GM23338 (cell line): Measurements from ENCODE around the gene FOXK2. TPM values are rescaled to one million over a fixed set of nuclear protein-coding genes. Genes with fewer than 3 reads are reported as not detected.
A peak's percentile ranks its signal among the peaks of the same experiment; 100 is the strongest.

ENCODE experiments used
- ATAC-seq: fragments of 200-7000 bp; cut with Tn5 transposase; 3 replicates; pipeline ENCODE4 v1.9.1; 2020
- DNase-seq: peaks from one replicate; pipeline ENCODE4 v3.0.0-alpha.2; 2015; ENCODE audit warnings: low spot score
- H2AFZ ChIP-seq: fragments of 200-600 bp; sonication (generic); 2 replicates; pipeline ENCODE4 v1.8.0; 2016; ENCODE audit warnings: antibody characterized with exemption, mild to moderate bottlenecking, moderate library complexity
- H3F3A ChIP-seq: fragments of 200-600 bp; sonication (generic); replicated peaks from 2 replicates; pipeline ENCODE4 v1.8.0; 2017; ENCODE audit warnings: antibody characterized with exemption, mixed run types, low read depth
- H3K27ac ChIP-seq: fragments of 200-600 bp; sonication (generic); 2 replicates; pipeline ENCODE4 v1.6.1; 2016; ENCODE audit warnings: low read depth
- H3K27me3 ChIP-seq: fragments of 200-600 bp; sonication (generic); 2 replicates; pipeline ENCODE4 v1.8.0; 2016; ENCODE audit warnings: mild to moderate bottlenecking, mixed run types, moderate library complexity; ENCODE audit not compliant: insufficient read depth
- H3K36me3 ChIP-seq: fragments of 200-600 bp; sonication (generic); 2 replicates; pipeline ENCODE4 v1.8.0; 2016; ENCODE audit warnings: mild to moderate bottlenecking; ENCODE audit not compliant: insufficient read depth
- H3K4me1 ChIP-seq: fragments of 200-600 bp; sonication (generic); 2 replicates; pipeline ENCODE4 v1.8.0; 2016; ENCODE audit warnings: mild to moderate bottlenecking, moderate library complexity; ENCODE audit not compliant: insufficient read depth
- H3K4me2 ChIP-seq: fragments of 200-600 bp; sonication (generic); 2 replicates; pipeline ENCODE4 v1.7.1; 2017; ENCODE audit warnings: mixed run types
- H3K4me3 ChIP-seq: fragments of 200-600 bp; sonication (generic); 2 replicates; pipeline ENCODE4 v1.6.1; 2016; ENCODE audit warnings: mixed run types
- H3K79me2 ChIP-seq: fragments of 200-600 bp; sonication (generic); replicated peaks from 2 replicates; pipeline ENCODE4 v1.8.0; 2017; ENCODE audit warnings: mild to moderate bottlenecking; ENCODE audit not compliant: insufficient read depth
- H3K9me2 ChIP-seq: fragments of 200-600 bp; sonication (generic); 2 replicates; pipeline ENCODE4 v1.8.0; 2017; ENCODE audit not compliant: insufficient read depth
- H4K20me1 ChIP-seq: fragments of 200-600 bp; sonication (generic); replicated peaks from 2 replicates; pipeline ENCODE4 v1.8.0; 2017; ENCODE audit warnings: mild to moderate bottlenecking; ENCODE audit not compliant: insufficient read depth
- H3K27ac Mint-ChIP-seq: 2 replicates; pipeline ENCODE4 v1.8.0; 2020; ENCODE audit warnings: inconsistent platforms, mild to moderate bottlenecking, moderate library complexity, mixed read lengths
- H3K27me3 Mint-ChIP-seq: 3 replicates; pipeline ENCODE4 v1.8.0; 2022; ENCODE audit warnings: low read depth, mild to moderate bottlenecking, moderate library complexity, mixed read lengths, inconsistent platforms; ENCODE audit not compliant: insufficient read depth, poor library complexity
- H3K36me3 Mint-ChIP-seq: 3 replicates; pipeline ENCODE4 v1.8.0; 2021; ENCODE audit warnings: low read depth, mild to moderate bottlenecking, inconsistent platforms, moderate library complexity, mixed read lengths
- H3K4me1 Mint-ChIP-seq: 3 replicates; pipeline ENCODE4 v1.8.0; 2020; ENCODE audit warnings: mild to moderate bottlenecking, inconsistent platforms, mixed read lengths
- H3K4me3 Mint-ChIP-seq: 3 replicates; pipeline ENCODE4 v1.8.0; 2021; ENCODE audit warnings: moderate library complexity, mild to moderate bottlenecking, inconsistent platforms, mixed read lengths
- H3K9me3 Mint-ChIP-seq: 3 replicates; pipeline ENCODE4 v1.8.0; 2020; ENCODE audit warnings: moderate library complexity, mild to moderate bottlenecking, inconsistent platforms, mixed read lengths
- ETS1 ChIP-seq: IDR thresholded peaks from 2 replicates; pipeline ENCODE4 v1.6.1; 2016; ENCODE audit warnings: antibody characterized with exemption
- EZH2phosphoT487 ChIP-seq: fragments of 200-600 bp; sonication (generic); IDR thresholded peaks from one replicate; pipeline ENCODE4 v1.8.1; 2018; ENCODE audit warnings: antibody characterized with exemption; ENCODE audit not compliant: unreplicated experiment
- JUNB ChIP-seq: IDR thresholded peaks from one replicate; pipeline ENCODE4 v1.6.1; 2016; ENCODE audit warnings: antibody characterized with exemption; ENCODE audit not compliant: unreplicated experiment
- NANOG ChIP-seq: IDR thresholded peaks from 2 replicates; pipeline ENCODE4 v1.6.1; 2016; ENCODE audit warnings: antibody characterized with exemption, borderline replicate concordance
- POLR2AphosphoS5 ChIP-seq: IDR thresholded peaks from 2 replicates; pipeline ENCODE4 v1.6.1; 2016; ENCODE audit warnings: antibody characterized with exemption, low read depth
- REST ChIP-seq: IDR thresholded peaks from one replicate; pipeline ENCODE4 v1.6.1; 2018; ENCODE audit warnings: antibody characterized with exemption; ENCODE audit not compliant: unreplicated experiment
- ZNF114 ChIP-seq: fragments of 250-450 bp; sonication (Bioruptor Pico); IDR thresholded peaks from 2 replicates; pipeline ENCODE4 v1.5.0; 2020; ENCODE audit warnings: mild to moderate bottlenecking, moderate library complexity
- ZNF331 ChIP-seq: fragments of 250-450 bp; sonication (Bioruptor Pico); IDR thresholded peaks from 2 replicates; pipeline ENCODE4 v1.5.0; 2020; ENCODE audit warnings: low read depth, mild to moderate bottlenecking, moderate library complexity
- polyA plus RNA-seq: library from polyadenylated mRNA; unstranded; fragments of >200 nt; fragmentation: Nextera tagmentation; extraction: Ambion mirVana; gene quantifications from 2 replicates; pipeline ENCODE4 v1.2.1, GENCODE V29; 2016
- total RNA-seq: library from RNA; depleted of rRNA; stranded (reverse); fragments of >200 nt; shearing (Covaris generic); gene quantifications from 2 replicates; pipeline ENCODE4 v1.2.3, GENCODE V29; 2014

The FOXK2 gene
- total and polyA plus RNA-seq, 2 experiments from 2014 or later = 12.3 to 66.0 TPM

GRCh38 chr17:82564241-82564640 is 44.7 kb downstream of the FOXK2 start (continued):
- TF ChIP-seq EZH2phosphoT487 = no peak
- no peak for TF ChIP-seq ZNF114 (CRISPR knock-in tag)
- no peak for TF ChIP-seq NANOG

GRCh38 chr17:82565551-82565950 is 46.0 kb downstream of the FOXK2 start:
- Mint-ChIP-seq H3K9me3 (no peaks in the 10 kb centered on the region), H3K36me3 (peaks cover 32% of the 10 kb centered on the region), H3K4me3 (no peak overlapping the region), H3K27ac (no peak overlapping the region), H3K27me3 (peaks cover 11% of the 10 kb centered on the region), H3K4me1 (peaks cover 22% of the 10 kb centered on the region)
- H3K36me3 ChIP-seq = peaks cover 18% of the 10 kb centered on the region
- H3K4me2 ChIP-seq = no peak overlapping the region
- ATAC-seq (no peak), DNase-seq (no peak)
- H3K27ac ChIP-seq = no peak overlapping the region
- no peak overlapping the region for H2AFZ ChIP-seq
- TF ChIP-seq POLR2AphosphoS5 (no peak), JUNB (no peak), REST (no peak), ZNF331 (CRISPR knock-in tag) (no peak), EZH2phosphoT487 (no peak)
- H3K27me3 ChIP-seq = no peaks in the 10 kb centered on the region
- peaks cover 94% of the 10 kb centered on the region for H3K79me2 ChIP-seq
- H3F3A ChIP-seq = peaks cover 5% of the 10 kb centered on the region; the same call in 1 of the 2 replicates
- H3K4me3 ChIP-seq = no peak overlapping the region
- no peaks in the 10 kb centered on the region for H3K4me1 ChIP-seq
- H4K20me1 ChIP-seq = peaks cover 70% of the 10 kb centered on the region
- no peaks in the 10 kb centered on the region for H3K9me2 ChIP-seq

GRCh38 chr17:82566129-82566960 is 46.8 kb downstream of the FOXK2 start:
- H3K36me3 Mint-ChIP-seq = peaks cover 37% of the 10 kb centered on the region
- no peak overlapping the region for H3K4me3 Mint-ChIP-seq
- no peak for TF ChIP-seq ETS1
- no peak for TF ChIP-seq JUNB

More at GRCh38 chr17:82566129-82566960, 46.8 kb downstream of the FOXK2 start:
- H3K9me3 Mint-ChIP-seq = no peaks in the 10 kb centered on the region
- H2AFZ ChIP-seq = no peak overlapping the region
- peaks cover 11% of the 10 kb centered on the region for H3K27me3 Mint-ChIP-seq
- DNase-seq (no peak), ATAC-seq (peak; percentile 75)
- no peak overlapping the region for H3K4me2 ChIP-seq
- peak overlapping the region; percentile 65 for H3K27ac Mint-ChIP-seq
- H3K4me1 Mint-ChIP-seq = peaks cover 16% of the 10 kb centered on the region
- no peaks in the 10 kb centered on the region for H3K27me3 ChIP-seq
- peaks cover 21% of the 10 kb centered on the region for H3K36me3 ChIP-seq
- H3K4me3 ChIP-seq = no peak overlapping the region
- 0 out of 2 replicates have a peak overlapping the region, but pooled peaks have one; percentile 53 for H3K27ac ChIP-seq
- H3F3A ChIP-seq = peaks cover 5% of the 10 kb centered on the region; the same call in 1 of the 2 replicates
- H3K79me2 ChIP-seq = peaks cover 88% of the 10 kb centered on the region
- H3K4me1 ChIP-seq = no peaks in the 10 kb centered on the region
- H3K9me2 ChIP-seq = no peaks in the 10 kb centered on the region
- H4K20me1 ChIP-seq = peaks cover 62% of the 10 kb centered on the region
